ENCODE measurements around the gene MAP3K6.
"Not testable (repeated sequence)": the region's sequence is repeated elsewhere in the genome, so short reads cannot be mapped to it uniquely, and the experiment has no call there.

The MAP3K6 gene, protein sequence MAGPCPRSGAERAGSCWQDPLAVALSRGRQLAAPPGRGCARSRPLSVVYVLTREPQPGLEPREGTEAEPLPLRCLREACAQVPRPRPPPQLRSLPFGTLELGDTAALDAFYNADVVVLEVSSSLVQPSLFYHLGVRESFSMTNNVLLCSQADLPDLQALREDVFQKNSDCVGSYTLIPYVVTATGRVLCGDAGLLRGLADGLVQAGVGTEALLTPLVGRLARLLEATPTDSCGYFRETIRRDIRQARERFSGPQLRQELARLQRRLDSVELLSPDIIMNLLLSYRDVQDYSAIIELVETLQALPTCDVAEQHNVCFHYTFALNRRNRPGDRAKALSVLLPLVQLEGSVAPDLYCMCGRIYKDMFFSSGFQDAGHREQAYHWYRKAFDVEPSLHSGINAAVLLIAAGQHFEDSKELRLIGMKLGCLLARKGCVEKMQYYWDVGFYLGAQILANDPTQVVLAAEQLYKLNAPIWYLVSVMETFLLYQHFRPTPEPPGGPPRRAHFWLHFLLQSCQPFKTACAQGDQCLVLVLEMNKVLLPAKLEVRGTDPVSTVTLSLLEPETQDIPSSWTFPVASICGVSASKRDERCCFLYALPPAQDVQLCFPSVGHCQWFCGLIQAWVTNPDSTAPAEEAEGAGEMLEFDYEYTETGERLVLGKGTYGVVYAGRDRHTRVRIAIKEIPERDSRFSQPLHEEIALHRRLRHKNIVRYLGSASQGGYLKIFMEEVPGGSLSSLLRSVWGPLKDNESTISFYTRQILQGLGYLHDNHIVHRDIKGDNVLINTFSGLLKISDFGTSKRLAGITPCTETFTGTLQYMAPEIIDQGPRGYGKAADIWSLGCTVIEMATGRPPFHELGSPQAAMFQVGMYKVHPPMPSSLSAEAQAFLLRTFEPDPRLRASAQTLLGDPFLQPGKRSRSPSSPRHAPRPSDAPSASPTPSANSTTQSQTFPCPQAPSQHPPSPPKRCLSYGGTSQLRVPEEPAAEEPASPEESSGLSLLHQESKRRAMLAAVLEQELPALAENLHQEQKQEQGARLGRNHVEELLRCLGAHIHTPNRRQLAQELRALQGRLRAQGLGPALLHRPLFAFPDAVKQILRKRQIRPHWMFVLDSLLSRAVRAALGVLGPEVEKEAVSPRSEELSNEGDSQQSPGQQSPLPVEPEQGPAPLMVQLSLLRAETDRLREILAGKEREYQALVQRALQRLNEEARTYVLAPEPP (N-terminal part only)

DNA sequence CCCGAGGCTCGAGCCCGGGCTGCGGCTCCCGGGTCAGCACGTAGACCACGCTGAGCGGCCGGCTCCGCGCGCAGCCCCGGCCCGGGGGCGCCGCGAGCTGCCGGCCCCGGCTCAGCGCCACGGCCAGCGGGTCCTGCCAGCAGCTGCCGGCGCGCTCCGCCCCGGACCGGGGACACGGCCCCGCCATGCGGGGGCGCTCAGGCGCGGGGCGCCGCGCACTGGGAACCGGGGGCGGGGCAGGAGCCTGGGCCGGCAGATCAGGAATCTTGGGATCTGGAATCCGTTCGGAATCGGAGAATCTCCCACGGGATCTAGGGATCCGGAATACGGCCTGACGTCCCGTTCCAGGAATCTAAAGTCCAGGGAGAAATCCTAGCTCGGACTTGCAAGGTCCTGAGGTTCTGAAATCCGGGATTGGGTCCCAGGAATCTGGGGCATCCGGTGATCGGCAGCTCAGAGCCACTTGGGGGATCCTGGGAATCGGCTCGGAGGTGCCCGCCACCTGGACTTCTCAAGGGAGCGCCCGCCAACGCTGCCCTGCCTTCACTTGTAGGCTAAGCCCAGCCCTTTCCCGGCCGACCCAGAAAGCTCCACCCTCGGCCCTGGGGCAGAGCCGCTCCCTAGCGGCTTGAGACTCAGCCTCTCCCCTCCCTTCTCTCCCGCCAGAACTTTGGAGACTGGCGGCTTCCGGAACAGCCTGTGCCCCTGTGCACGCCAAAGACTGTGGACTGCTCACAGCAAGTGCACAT, at the start of gene MAP3K6:
Gene MAP3K6 (minus strand): TSS at position 551 of the 749 bp plus-strand sequence. CDS start 364 bp downstream, at position 187.
- peak; percentile 81 for DNase-seq

DNA sequence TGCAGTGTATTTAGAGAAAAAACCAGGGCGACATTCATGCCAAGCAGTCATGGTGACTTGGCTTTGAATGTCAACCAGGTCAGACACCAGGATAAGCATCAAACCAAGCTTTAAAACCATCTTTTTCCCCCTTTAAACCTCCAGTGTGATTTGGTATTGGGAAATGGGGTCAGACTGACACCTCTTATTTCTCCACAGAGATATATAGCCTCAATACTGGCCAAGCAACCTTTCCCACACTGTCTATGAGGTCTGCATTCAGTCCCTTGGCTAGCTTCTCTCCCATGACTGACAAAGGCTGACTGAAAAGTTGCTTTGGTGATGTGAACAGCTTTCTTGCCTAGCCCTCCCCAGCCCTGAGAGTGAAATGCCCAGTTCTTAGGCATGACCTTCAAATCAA, 47.3 kb upstream of the MAP3K6 start:
- no peak for DNase-seq

DNA sequence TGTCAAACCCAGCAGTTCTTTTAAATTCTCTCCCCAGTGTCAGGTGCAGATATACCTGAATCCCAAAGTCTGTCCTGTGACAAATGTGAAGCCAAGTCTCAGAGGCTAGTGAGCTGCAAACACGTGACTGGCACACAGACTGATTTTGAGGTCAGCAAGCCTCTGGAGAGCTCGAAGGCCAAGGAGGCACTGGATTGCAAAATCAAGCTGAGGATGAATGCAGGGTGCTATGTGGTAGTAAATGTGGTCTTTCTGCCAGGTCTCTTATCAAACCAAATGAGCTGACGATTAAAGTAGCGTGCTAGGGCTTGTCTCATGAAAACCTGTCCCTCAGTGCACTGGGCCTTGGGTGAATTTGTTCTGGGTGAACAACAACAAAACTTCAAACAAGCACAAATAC, 46.2 kb upstream of the MAP3K6 start:
- no peak for DNase-seq

DNA sequence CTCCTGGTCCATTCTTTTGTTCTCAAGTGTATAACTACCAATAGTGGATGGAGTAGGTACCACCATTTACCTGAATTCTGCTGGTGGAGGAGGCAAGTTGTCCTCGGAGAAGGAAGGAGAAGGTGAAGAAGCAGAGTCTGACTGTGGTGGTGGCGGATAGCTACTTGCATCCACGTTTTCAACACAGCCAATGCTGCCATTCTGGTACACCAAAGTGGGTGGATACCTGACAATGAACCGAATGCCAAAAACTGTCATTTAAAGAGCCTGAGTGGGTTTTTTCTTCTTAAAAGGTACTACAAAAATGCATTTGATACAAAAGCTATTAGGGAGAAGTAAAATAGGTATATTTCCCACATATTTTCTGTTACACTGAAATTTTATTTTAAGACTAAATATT, 45.7 kb upstream of the MAP3K6 start:
- no peak for DNase-seq

DNA sequence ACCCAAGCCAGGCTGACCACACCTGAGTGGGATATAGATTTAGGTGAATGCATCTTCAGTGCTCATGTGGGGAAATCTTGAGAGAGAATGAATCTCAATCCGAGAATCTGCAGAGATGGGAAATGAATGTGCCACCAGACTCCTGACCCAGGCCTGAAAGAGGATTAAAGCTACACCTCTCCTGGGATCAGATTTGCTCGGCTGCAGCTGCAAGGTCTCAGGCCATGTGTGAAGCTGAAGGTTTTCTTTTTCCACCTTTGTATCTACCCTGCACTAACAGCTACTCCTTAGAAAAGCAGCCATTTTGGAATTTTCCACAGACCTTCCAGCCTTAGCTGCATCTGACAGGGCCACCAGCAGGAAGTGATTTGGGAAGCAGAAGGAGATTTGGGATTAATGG, 43.9 kb upstream of the MAP3K6 start:
- DNase-seq = no peak

DNA sequence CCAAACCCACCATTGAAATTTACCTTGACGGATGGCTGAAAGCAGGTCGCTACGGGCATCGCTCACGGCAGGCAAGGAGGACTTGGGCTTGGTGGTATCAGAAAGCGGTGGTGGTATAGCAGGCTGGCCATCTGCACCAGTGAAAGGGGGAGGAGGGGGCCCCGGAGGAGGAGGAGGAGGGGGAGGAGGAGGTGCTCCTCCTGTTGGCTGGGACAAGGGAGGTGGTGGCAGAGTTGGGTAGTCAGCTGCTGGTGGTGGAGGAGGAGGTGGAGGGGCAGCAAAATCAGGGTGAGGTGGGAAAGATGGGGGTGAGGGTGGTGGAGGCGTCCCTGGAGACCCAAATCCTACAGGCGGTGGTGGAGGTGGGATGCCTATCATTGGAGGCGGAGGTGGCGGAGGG, 42.9 kb upstream of the MAP3K6 start:
- no peak for DNase-seq

DNA sequence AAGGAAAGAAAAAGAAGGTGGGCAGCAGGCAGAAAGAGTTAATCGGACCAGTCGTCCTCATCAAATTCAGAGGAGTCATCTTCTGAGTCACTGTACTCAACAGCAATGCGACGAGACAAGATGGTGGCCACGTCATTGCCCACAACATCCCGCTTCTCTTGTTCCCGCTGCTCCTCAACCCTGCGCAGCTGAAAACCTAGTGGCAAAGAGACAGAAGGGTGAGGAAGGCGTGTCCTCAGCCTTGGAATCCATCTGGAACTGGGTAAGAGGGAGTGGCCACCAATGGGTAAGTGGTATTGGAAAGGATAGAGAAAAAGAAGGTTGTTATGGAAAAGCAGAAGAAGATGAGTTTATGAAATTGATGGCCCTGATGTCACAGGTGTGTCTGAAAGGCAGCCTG, 41.4 kb upstream of the MAP3K6 start:
- DNase-seq = no peak

DNA sequence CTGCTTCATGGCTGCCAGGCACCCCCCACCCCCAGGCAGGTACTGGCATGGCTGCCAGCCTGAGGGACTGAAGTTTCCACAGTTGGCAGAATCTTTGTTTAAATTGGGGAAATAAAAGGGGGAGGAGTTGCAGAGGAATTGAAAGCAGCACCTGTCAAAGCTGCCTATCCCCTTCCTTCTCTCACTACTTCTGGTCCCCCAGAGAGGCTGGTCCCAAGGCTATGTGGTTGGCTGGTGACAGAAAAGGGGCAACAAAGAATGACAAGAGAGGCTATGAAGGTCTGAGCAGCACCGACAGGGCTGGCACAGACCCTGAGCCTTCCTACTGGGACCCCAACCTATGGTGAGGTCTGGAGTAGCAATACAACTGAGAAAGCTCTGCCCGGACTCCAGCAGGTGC, 40.0 kb upstream of the MAP3K6 start:
- not testable (repeated sequence) for DNase-seq

DNA sequence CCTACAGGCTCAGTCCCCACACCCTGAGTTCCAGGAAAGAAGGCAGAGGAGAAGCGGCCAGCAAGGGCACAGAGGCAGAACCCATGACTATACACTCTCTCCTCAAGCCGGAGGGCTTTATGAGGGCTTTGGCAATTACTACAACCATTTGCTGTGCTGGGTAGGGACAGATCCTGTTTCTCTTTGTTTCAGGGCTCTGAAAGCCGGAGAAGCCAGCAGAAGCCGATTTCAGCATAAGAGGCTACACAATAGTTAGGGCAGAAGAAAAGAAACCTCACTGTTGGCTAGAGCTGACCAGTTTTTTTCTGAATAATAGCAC, 39.6 kb upstream of the MAP3K6 start:
- no peak for DNase-seq

DNA sequence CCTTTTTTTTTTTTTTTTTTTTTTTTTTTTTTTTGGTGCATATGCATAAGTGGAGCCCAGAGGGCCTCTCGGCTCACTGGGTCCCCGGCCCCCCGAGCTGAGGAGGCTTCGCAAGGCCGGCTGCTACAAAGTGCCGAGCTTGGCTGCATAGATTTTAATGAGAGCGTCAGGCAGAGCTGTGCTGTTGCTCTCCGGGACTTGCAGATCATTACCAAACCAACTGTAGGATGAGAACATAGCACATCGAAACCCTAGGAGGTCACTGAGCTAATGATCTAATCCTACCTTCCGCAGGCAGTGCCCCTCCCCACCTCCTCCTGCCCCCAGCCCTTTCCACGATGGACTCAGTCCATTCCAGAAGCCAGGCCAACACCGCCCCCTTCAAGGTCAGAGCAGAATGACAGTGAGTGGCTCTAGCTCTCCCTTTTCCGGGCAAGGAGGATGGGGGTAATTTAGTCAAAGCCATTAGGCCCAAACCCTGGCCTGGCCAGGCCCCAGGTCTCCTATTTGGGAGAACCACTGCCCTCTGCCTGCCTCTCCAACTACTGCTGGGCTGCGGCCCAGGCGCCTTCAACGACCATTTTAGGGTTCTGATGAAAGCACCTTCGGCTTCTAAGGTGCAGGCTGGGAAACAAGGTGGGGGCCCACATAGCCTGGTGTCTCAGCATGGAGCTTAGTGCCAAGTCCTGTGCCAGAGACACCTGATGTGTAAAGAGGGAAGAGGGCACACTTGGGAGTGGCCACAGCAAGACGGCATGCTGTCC, 39.0 kb upstream of the MAP3K6 start:
- DNase-seq = not testable (repeated sequence)

DNA sequence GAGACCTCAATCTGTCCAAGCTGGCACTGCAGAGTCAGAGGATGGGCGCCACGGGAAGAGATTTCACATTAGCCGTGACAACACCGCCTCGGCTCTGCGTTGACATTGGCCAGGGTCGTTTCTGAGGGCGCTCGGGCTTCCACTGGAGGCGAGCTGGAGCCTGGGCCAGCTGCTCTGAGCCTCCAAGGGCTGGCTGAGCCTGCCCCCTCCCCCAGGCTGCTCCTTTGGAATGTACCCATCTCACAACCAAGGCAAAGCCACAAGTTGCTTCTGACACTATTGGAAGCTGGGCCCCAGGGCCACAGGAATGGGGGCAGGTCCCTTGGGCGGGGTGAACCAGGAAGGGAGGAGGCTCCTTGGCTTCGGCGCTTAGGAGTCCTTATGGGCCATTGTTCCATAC, 38.3 kb upstream of the MAP3K6 start:
- no peak for DNase-seq

DNA sequence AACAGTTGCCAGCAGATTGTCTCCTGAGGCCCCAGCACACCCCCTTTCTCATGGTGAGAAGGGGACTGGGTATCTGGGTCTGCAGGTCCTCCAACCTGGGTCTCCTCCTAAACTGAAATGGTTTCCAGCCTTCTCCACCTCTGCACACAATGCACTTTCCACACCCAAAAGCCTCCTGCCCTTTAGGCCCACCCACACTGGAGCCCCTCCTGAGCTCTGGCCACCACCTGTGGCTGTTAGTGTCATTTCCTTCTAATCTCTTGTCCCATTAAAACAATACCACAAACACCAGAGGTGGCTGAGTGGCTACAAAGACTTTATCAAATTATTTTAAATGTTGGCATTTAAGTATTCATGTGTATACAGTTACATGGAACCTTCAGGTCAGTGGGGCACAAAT, 37.2 kb upstream of the MAP3K6 start:
- no peak for DNase-seq

DNA sequence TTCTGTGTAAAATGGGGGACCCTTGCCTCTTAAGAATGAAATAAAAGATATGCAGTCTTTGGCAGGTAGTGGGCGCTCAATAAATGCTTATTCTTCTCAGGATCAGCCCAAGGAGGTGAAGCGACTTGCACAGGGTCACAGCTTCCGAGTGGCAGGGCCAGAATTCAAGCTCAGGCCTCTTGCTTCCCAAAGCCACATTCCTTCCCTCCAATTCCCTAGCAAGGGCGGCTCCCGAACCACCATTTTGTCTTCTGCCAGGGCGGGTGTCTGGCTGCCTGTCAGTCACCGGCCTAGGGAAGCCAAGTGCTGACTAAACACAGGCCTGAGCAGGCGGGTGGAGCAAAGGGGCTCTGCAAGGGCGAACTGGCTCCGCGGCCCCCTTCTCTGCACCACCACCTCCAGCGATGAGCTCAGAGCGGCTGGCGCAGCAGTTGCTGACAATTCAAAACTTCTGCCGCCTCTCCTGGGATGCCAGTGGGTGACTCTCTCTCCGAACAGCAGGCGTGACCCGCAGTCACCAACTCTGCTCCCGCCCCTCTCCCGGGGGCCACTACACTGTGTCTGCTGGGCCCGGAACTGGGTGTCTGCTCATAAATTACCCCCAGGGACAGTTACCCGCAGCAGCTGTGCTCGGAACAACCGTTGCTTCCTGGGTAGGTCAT, 36.4 kb upstream of the MAP3K6 start:
- no peak for DNase-seq

DNA sequence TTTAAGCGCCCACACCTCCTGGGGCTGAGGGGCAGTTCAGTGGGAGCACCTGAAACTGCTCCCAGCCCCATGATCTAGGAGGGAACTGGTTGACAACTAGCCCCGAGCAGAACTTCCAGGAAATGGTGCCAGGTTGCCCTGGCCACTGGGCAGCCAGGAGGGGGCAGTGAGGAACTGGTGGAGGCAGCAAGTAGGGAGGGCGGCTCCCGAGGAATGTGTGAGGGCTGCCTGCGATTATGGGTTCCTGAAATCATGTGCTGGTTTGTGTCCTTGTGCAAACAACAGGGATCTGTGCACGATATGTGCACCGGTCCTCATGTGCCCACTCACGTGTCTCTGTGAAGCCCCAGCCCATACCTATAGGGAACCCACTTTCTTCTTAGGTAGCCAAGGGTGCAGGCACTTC, 35.6 kb upstream of the MAP3K6 start:
- DNase-seq = no peak

DNA sequence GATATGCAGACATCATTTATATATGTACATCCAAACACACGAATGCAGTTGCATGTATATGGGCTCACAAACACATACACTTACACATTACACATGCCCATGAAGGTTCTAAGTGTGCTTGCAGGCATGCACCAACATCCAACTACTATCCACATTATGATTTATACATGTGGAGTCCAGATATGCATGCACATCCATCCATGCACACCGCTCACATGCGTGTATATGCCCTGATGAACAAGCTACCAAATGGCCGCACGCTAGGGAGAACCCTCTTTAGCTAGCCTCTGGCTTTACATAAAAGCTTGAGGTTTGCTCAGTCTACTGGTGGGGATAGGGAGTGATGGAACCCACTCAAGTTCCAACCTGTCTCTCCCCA, 34.2 kb upstream of the MAP3K6 start:
- DNase-seq = no peak

DNA sequence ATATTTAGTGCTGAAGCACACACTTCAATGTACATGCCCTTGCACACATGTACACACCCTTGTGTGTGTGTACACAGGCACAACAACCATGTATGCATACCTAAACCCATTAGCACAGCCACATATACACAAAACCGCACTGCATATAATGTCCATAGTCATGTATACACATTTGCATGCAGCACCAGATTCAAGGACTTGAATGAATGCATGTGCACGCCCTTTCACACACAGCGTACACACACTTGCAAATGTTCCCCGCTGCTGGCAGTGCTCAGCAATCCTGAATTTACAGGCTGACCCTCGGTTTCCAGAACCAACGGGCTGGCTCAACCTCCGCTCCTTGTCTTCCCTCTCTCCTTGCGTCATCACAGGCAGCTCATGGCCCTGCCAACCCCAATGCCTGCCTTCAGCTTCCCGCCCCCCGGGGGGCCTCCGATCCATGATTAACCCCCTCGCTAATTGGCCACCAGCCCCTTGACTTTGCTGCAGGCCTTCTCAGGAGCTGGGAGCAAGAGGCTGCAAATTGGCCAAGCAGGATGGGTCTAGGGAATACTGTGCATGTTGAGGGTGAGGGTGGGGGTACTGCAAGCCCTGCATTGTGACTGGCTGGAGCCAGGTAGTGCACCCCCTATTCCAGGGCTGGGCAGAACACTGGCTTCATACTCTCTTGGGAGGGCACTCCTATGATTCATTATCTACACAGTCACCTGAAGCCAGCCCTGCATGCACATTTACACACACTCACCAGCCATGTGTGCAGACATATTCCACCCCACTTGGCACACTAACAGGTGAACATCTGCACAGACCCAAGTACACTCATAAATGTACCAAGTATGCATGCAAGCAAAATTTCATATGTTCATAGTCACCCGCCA, 33.6 kb upstream of the MAP3K6 start:
- no peak for DNase-seq

DNA sequence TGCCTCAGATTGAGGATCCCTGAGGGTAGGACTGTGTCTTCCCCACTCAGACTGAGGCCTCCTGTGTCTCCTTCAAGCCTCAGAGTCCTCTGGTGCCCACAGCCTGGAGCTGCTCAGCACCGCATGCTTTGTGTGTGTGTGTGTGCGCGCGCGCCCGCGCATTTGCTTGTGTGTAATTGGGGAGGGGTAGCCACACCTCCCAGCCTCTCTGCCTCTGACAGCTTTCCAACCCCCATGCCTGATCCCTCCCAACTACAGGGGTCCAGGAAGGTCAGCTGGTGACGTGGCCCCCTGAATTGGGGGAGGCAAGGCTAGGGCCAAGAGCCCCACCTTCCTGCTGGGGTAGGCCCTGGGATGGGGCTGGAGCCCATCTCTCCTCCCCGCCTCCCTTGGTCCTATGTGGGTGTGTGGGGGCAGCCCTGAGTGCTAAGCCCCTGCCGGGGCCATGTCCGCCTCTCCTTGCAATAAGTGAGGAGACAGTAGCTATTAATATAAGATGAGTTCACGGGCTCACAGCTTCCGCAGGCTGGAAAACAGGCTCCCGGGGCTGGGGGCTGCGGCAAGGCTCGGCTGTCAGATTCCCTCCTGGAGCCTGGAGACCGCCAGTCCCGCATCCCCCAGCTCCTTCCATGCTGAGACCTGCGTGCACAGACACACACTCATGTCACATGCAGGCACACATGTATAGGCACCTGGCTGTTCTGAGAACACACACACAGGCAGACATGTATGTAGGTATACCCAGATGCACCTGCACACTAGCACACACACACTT, 32.7 kb upstream of the MAP3K6 start:
- DNase-seq = no peak

DNA sequence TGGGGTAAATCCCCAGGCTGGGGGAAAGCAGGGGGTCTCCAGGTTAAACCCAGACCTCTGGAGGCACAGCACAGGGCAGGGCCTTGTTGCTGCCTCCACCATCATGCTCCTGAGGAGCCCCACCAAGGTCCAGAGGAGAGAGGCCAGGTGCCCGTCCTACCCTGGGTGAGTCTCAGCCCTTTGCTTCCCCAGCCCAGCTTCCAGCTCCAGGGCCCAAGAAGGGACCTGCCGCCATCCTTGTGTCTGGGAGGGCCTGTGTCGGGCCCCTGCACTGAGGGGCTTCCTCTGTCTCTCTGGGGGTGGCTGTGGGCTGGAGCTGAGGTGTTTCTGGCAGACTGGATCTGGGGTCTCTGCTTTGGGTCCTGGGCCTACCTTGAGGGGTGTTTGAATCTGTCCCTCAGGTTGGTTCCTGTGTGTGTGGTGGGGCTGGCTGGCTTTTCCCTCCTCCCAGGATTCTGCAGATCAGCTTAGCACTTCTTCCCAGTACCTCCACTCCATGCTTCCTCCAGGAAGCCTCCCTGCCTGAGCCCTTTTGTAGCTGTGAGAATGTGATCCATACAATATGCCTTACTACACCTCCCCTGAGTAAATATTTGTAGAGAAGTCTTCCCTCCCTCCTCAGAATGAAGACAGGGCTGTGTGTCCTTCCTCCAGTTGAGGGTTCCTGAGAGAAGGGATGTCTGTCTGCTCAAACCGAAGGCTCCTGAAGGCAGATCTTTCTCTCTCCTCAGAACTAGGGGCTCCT, 31.8 kb upstream of the MAP3K6 start:
- no peak for DNase-seq

DNA sequence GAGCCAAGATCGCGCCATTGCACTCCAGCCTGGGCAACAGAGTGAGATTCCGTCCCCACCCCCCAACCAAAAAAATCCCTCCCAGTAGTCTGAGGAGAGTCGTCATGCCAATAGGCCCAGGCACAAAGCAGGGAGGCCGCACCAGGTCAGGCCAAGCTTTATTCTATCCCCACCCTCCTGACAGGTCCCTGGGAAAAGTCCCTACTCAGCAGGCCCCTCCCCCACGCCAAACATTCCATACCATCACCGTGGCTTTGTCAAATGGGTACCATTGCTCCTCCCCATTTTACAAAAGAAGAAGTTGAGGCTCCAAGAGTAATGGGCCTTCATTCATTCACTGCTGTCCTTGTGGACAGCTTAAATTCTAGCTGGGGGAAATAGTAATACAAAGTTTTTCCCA, 31.0 kb upstream of the MAP3K6 start:
- DNase-seq = no peak
